OCI-LY7 (cell line): ENCODE measurements around the gene CSNK1G1.

ENCODE experiments used
- CTCF ChIP-seq: fragments of 200-600 bp; sonication (generic); conservative IDR thresholded peaks from 2 replicates; pipeline ENCODE4 v1.5.1; 2014; ENCODE audit warnings: mild to moderate bottlenecking, antibody characterized with exemption, low read length, moderate library complexity, mixed read lengths
- EZH2phosphoT487 ChIP-seq: fragments of 200-600 bp; sonication (generic); IDR thresholded peaks from 2 replicates; pipeline ENCODE4 v1.6.1; 2018; ENCODE audit warnings: low read depth, borderline replicate concordance, mild to moderate bottlenecking, mixed run types, antibody characterized with exemption, low read length, moderate library complexity, mixed read lengths

GRCh38 chr15:64340355-64340754, 15.6 kb downstream of the CSNK1G1 start:
- TF ChIP-seq CTCF = no peak
- no peak for TF ChIP-seq EZH2phosphoT487
